HepG2 (cell line): ENCODE results near the gene RPEL1. TPM values are rescaled to one million over a fixed set of nuclear protein-coding genes. Genes with fewer than 3 reads are reported as not detected.

Experiments used
- ARNT ChIP-seq: fragments of 450-650 bp; IDR thresholded peaks from 2 replicates; pipeline ENCODE4 v1.6.1; 2017
- MAFK ChIP-seq, 2 experiments: IDR thresholded peaks in 1 of 2; conservative IDR thresholded peaks in 1 of 2; 2 replicates each; pipeline ENCODE4 v1.6.1; 2011; ENCODE audit warnings: improper control_type of control experiment in 2 of 2, low read length in 2 of 2
- MAZ ChIP-seq, 2 experiments: sonication (generic) in 1 of 2; formaldehyde crosslinking in 1 of 2; IDR thresholded peaks; 2 replicates each; pipeline versions ENCODE4 v1.5.0 to v1.6.1; 2012 to 2020; ENCODE audit warnings: low read depth in 2 of 2, mild to moderate bottlenecking in 2 of 2, borderline replicate concordance in 1 of 2, improper control_type of control experiment in 1 of 2, low read length in 1 of 2, missing genetic modification reagents in 1 of 2, moderate library complexity in 1 of 2
- MTF2 ChIP-seq: sonication (generic); formaldehyde crosslinking; IDR thresholded peaks from 2 replicates; pipeline ENCODE4 v1.5.0; 2020; ENCODE audit warnings: missing genetic modification reagents, borderline replicate concordance
- NR2F2 ChIP-seq: IDR thresholded peaks from 2 replicates; pipeline ENCODE4 v1.6.1; 2012; ENCODE audit warnings: low read depth, inconsistent platforms, borderline replicate concordance
- SNRNP70 ChIP-seq: fragments of 200-400 bp; formaldehyde crosslinking; IDR thresholded peaks from 2 replicates; pipeline ENCODE4 v1.6.1; 2017; ENCODE audit warnings: mild to moderate bottlenecking, low read depth, low read length, moderate library complexity
- SUZ12 ChIP-seq: fragments of 150-350 bp; IDR thresholded peaks from 2 replicates; pipeline ENCODE4 v1.6.1; 2014; ENCODE audit warnings: low read depth, low read length
- TCF12 ChIP-seq, 2 experiments: fragments of 450-650 bp in 1 of 2; sonication (generic) in 1 of 2; formaldehyde crosslinking in 1 of 2; IDR thresholded peaks; 2 replicates each; pipeline versions ENCODE4 v1.6.1 to v1.8.0; 2017 to 2022; ENCODE audit warnings: antibody characterized with exemption in 1 of 2, mild to moderate bottlenecking in 1 of 2, missing genetic modification reagents in 1 of 2, moderate library complexity in 1 of 2
- ZFP37 ChIP-seq: sonication (generic); formaldehyde crosslinking; IDR thresholded peaks from 2 replicates; pipeline ENCODE4 v1.4.0; 2020; ENCODE audit warnings: missing genetic modification reagents, borderline replicate concordance
- ZNF160 ChIP-seq: sonication (generic); formaldehyde crosslinking; IDR thresholded peaks from 2 replicates; pipeline ENCODE4 v1.8.0; 2022; ENCODE audit warnings: mild to moderate bottlenecking, inconsistent platforms, missing genetic modification reagents
- ZNF180 ChIP-seq: sonication (generic); formaldehyde crosslinking; IDR thresholded peaks from 2 replicates; pipeline ENCODE4 v1.4.0; 2020; ENCODE audit warnings: low read depth, missing genetic modification reagents, borderline replicate concordance
- ZNF263 ChIP-seq: sonication (generic); formaldehyde crosslinking; IDR thresholded peaks from 2 replicates; pipeline ENCODE4 v1.4.0; 2020; ENCODE audit warnings: missing genetic modification reagents
- ZNF737 ChIP-seq: sonication (generic); formaldehyde crosslinking; IDR thresholded peaks from 2 replicates; pipeline ENCODE4 v1.5.0; 2020; ENCODE audit warnings: missing genetic modification reagents, mild to moderate bottlenecking, borderline replicate concordance
- ZNF775 ChIP-seq: sonication (generic); formaldehyde crosslinking; IDR thresholded peaks from 2 replicates; pipeline ENCODE4 v1.4.0; 2020; ENCODE audit warnings: missing genetic modification reagents, mild to moderate bottlenecking, moderate library complexity, borderline replicate concordance
- ZSCAN9 ChIP-seq: IDR thresholded peaks from 2 replicates; pipeline ENCODE4 v1.6.1; 2016; ENCODE audit warnings: borderline replicate concordance
- polyA plus RNA-seq, 8 experiments: library from polyadenylated mRNA; depleted of rRNA in 3 of 8; stranded (reverse) in 7 of 8; unstranded in 1 of 8; fragments of >200 nt; fragmentation: Illumina TruSeq in 4 of 8; extraction: Trizol in 4 of 8; gene quantifications; 2 replicates each; pipeline versions ENCODE4 v1.2.1 to v1.2.3, GENCODE V29; 2011 to 2016; ENCODE audit warnings: low read depth in 4 of 8, missing spikeins in 1 of 8, mixed read lengths in 1 of 8; ENCODE audit not compliant: insufficient read depth in 1 of 8
- total RNA-seq, 5 experiments: library from RNA; depleted of rRNA; stranded (reverse); fragments of >200 nt; fragmentation: Illumina TruSeq; extraction: Trizol; gene quantifications; 2 replicates each; pipeline ENCODE4 v1.2.3, GENCODE V29; 2016; ENCODE audit warnings: low read depth in 1 of 5
- TF ChIP-seq, protein P1 (sequence below): sonication (generic); formaldehyde crosslinking; conservative IDR thresholded peaks from 2 replicates; pipeline ENCODE4 v1.4.0; 2020; ENCODE audit warnings: mild to moderate bottlenecking, missing genetic modification reagents, moderate library complexity
- TF ChIP-seq, protein P2 (sequence below): sonication (generic); formaldehyde crosslinking; conservative IDR thresholded peaks from 2 replicates; pipeline ENCODE4 v1.4.0; 2020; ENCODE audit warnings: missing genetic modification reagents
- TF ChIP-seq, protein P3 (sequence below): IDR thresholded peaks from 2 replicates; pipeline ENCODE4 v1.6.1; 2016; ENCODE audit warnings: mild to moderate bottlenecking
- TF ChIP-seq, protein P4 (sequence below): sonication (generic); formaldehyde crosslinking; IDR thresholded peaks from 2 replicates; pipeline ENCODE4 v1.5.1; 2020; ENCODE audit warnings: missing genetic modification reagents, mild to moderate bottlenecking, borderline replicate concordance
- TF ChIP-seq, protein P5 (sequence below): sonication (generic); formaldehyde crosslinking; IDR thresholded peaks from 2 replicates; pipeline ENCODE4 v1.8.1; 2023; ENCODE audit warnings: missing genetic modification reagents, mild to moderate bottlenecking, borderline replicate concordance

Gene RPEL1
- total and polyA plus RNA-seq, 2 of the 13 experiments (the other 11 are each of a cell fraction or from before 2014, with no cell fraction given): 0.04 to 0.07 TPM

DNA sequence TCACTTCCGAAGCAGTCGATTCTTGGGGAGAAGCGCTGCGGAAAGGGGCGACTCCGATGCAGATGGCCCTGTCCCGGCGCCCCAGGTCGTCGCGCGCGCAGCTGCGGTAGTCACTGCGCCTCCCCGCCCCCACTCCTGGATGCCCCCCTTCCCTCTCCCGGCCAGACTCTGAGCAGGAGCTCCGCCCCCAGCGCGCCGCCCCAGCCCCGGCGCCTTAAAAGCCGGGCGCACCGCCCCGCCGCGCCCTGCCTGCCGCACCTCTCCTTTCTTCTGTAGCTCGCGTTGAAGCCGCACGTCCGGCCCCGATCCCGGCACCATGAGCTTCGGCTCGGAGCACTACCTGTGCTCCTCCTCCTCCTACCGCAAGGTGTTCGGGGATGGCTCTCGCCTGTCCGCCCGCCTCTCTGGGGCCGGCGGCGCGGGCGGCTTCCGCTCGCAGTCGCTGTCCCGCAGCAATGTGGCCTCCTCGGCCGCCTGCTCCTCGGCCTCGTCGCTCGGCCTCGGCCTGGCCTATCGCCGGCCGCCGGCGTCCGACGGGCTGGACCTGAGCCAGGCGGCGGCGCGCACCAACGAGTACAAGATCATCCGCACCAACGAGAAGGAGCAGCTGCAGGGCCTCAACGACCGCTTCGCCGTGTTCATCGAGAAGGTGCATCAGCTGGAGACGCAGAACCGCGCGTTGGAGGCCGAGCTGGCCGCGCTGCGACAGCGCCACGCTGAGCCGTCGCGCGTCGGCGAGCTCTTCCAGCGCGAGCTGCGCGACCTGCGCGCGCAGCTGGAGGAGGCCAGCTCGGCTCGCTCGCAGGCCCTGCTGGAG lies 31.4 kb downstream of the RPEL1 start, which contains the start of gene INA (continued):
- TF ChIP-seq, protein P1, sequence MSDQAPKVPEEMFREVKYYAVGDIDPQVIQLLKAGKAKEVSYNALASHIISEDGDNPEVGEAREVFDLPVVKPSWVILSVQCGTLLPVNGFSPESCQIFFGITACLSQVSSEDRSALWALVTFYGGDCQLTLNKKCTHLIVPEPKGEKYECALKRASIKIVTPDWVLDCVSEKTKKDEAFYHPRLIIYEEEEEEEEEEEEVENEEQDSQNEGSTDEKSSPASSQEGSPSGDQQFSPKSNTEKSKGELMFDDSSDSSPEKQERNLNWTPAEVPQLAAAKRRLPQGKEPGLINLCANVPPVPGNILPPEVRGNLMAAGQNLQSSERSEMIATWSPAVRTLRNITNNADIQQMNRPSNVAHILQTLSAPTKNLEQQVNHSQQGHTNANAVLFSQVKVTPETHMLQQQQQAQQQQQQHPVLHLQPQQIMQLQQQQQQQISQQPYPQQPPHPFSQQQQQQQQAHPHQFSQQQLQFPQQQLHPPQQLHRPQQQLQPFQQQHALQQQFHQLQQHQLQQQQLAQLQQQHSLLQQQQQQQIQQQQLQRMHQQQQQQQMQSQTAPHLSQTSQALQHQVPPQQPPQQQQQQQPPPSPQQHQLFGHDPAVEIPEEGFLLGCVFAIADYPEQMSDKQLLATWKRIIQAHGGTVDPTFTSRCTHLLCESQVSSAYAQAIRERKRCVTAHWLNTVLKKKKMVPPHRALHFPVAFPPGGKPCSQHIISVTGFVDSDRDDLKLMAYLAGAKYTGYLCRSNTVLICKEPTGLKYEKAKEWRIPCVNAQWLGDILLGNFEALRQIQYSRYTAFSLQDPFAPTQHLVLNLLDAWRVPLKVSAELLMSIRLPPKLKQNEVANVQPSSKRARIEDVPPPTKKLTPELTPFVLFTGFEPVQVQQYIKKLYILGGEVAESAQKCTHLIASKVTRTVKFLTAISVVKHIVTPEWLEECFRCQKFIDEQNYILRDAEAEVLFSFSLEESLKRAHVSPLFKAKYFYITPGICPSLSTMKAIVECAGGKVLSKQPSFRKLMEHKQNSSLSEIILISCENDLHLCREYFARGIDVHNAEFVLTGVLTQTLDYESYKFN (CRISPR knock-in tag): no peak
- TF ChIP-seq SNRNP70 (no peak), ZNF737 (CRISPR knock-in tag) (no peak), SUZ12 (no peak), MTF2 (CRISPR knock-in tag) (no peak), ZNF180 (no peak), ZSCAN9 (CRISPR knock-in tag) (no peak), ARNT (no peak), ZFP37 (CRISPR knock-in tag) (no peak), MAZ (IDR thresholded peaks at IDR 0.05; ENCODE audit: borderline replicate concordance, low read depth, low read length) (no peak), MAZ (CRISPR knock-in tag; IDR thresholded peaks at IDR 0.05; ENCODE audit: low read depth) (0 out of 2 replicates have a peak, but pooled peaks have one; percentile 21), MAFK (conservative IDR thresholded peaks at IDR 0.05 in 1 of 2, IDR thresholded peaks at IDR 0.05 in 1 of 2; ENCODE audit: low read length in 2 of 2) (no peak), ZNF263 (CRISPR knock-in tag) (peak; percentile 83), ZNF160 (CRISPR knock-in tag) (no peak), ZNF775 (CRISPR knock-in tag) (no peak), TCF12 (IDR thresholded peaks at IDR 0.05) (no peak), TCF12 (CRISPR knock-in tag; IDR thresholded peaks at IDR 0.05) (no peak), NR2F2 (no peak)
- TF ChIP-seq, protein P2, sequence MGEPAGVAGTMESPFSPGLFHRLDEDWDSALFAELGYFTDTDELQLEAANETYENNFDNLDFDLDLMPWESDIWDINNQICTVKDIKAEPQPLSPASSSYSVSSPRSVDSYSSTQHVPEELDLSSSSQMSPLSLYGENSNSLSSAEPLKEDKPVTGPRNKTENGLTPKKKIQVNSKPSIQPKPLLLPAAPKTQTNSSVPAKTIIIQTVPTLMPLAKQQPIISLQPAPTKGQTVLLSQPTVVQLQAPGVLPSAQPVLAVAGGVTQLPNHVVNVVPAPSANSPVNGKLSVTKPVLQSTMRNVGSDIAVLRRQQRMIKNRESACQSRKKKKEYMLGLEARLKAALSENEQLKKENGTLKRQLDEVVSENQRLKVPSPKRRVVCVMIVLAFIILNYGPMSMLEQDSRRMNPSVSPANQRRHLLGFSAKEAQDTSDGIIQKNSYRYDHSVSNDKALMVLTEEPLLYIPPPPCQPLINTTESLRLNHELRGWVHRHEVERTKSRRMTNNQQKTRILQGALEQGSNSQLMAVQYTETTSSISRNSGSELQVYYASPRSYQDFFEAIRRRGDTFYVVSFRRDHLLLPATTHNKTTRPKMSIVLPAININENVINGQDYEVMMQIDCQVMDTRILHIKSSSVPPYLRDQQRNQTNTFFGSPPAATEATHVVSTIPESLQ (CRISPR knock-in tag): no peak
- TF ChIP-seq, protein P3, sequence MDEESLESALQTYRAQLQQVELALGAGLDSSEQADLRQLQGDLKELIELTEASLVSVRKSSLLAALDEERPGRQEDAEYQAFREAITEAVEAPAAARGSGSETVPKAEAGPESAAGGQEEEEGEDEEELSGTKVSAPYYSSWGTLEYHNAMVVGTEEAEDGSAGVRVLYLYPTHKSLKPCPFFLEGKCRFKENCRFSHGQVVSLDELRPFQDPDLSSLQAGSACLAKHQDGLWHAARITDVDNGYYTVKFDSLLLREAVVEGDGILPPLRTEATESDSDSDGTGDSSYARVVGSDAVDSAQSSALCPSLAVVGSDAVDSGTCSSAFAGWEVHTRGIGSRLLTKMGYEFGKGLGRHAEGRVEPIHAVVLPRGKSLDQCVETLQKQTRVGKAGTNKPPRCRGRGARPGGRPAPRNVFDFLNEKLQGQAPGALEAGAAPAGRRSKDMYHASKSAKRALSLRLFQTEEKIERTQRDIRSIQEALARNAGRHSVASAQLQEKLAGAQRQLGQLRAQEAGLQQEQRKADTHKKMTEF (CRISPR knock-in tag): no peak
- TF ChIP-seq, protein P4, sequence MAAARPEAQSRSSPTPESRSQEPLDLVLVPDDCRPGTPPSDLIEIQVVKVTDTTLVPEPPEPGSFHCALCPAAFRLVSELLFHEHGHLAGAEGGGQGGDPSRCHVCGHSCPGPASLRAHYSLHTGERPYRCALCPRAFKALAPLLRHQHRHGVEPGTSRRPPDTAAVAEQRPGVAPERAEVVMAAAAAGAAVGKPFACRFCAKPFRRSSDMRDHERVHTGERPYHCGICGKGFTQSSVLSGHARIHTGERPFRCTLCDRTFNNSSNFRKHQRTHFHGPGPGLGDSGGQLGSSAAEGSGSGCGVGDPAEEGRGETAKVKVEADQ (CRISPR knock-in tag): no peak
- TF ChIP-seq, protein P5, sequence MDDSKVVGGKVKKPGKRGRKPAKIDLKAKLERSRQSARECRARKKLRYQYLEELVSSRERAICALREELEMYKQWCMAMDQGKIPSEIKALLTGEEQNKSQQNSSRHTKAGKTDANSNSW (CRISPR knock-in tag): no peak
